ENCODE results near the gene C1QTNF6. TPM values are rescaled to one million over a fixed set of nuclear protein-coding genes. Genes with fewer than 3 reads are reported as not detected.
"Not testable (repeated sequence)": the region's sequence is repeated elsewhere in the genome, so short reads cannot be mapped to it uniquely, and the experiment has no call there.

C1QTNF6 gene
- polyA plus RNA-seq (ENCODE audit: insufficient read length in 4 of 4): 10 to 100 TPM; 26.1 to 52.3 (median 30.9) TPM

- DNase-seq (ENCODE audit: low read depth in 4 of 4, low spot score in 3 of 4): peak in 1 of 4 donors; percentile 75
Measured at GRCh38 chr22:37187891-37188761, at the start of gene C1QTNF6. C1QTNF6 (minus strand) TSS chr22:37188247; CDS start chr22:37188213, 34 bp downstream.

- no peak for DNase-seq (ENCODE audit: low read depth in 4 of 4, low spot score in 3 of 4)
Measured at GRCh38 chr22:37235897-37236607, 48.0 kb upstream of the C1QTNF6 start.

- no peak for DNase-seq (ENCODE audit: low read depth in 4 of 4, low spot score in 3 of 4)
Measured at GRCh38 chr22:37234736-37235711, 47.0 kb upstream of the C1QTNF6 start.

GRCh38 chr22:37233751-37234631, 45.9 kb upstream of the C1QTNF6 start:
- DNase-seq (ENCODE audit: low read depth in 4 of 4, low spot score in 3 of 4): no peak

GRCh38 chr22:37233371-37233750, 45.3 kb upstream of the C1QTNF6 start:
- DNase-seq (ENCODE audit: low read depth in 4 of 4, low spot score in 3 of 4): not testable (repeated sequence)

- DNase-seq (ENCODE audit: low read depth in 4 of 4, low spot score in 3 of 4): no peak
Measured at GRCh38 chr22:37232140-37232998, 44.3 kb upstream of the C1QTNF6 start.

- no peak for DNase-seq (ENCODE audit: low read depth in 4 of 4, low spot score in 3 of 4)
Measured at GRCh38 chr22:37231406-37232139, 43.5 kb upstream of the C1QTNF6 start.

GRCh38 chr22:37230673-37231405, 42.8 kb upstream of the C1QTNF6 start:
- no peak for DNase-seq (ENCODE audit: low read depth in 4 of 4, low spot score in 3 of 4)

- DNase-seq (ENCODE audit: low read depth in 4 of 4, low spot score in 3 of 4): no peak
Measured at GRCh38 chr22:37229805-37230672, 42.0 kb upstream of the C1QTNF6 start.

- no peak for DNase-seq (ENCODE audit: low read depth in 4 of 4, low spot score in 3 of 4)
Measured at GRCh38 chr22:37229012-37229804, 41.2 kb upstream of the C1QTNF6 start.

GRCh38 chr22:37228106-37229011, 40.3 kb upstream of the C1QTNF6 start:
- DNase-seq (ENCODE audit: low read depth in 4 of 4, low spot score in 3 of 4): no peak

- DNase-seq (ENCODE audit: low read depth in 4 of 4, low spot score in 3 of 4): no peak
Measured at GRCh38 chr22:37226514-37226913, 38.5 kb upstream of the C1QTNF6 start.

- no peak for DNase-seq (ENCODE audit: low read depth in 4 of 4, low spot score in 3 of 4)
Measured at GRCh38 chr22:37226087-37226486, 38.0 kb upstream of the C1QTNF6 start.

GRCh38 chr22:37225481-37225880, 37.4 kb upstream of the C1QTNF6 start:
- DNase-seq (ENCODE audit: low read depth in 4 of 4, low spot score in 3 of 4): no peak
